ENCODE results near the gene B9D1.

B9D1 gene

GRCh38 chr17:19378416-19379360 is 16.2 kb upstream of the B9D1 start, which contains the start of gene MAPK7:
TSS of gene MAPK7 (plus strand) at chr17:19378498. CDS start at chr17:19378901, 403 bp downstream.
- DNase-seq = no peak
- in situ Hi-C loops (cut with MboI; ENCODE audit: low pct_unique_long_range_greater_than_20kb, low sequenced_read_pairs) = no loop called here

GRCh38 chr17:19377602-19378415 is 15.3 kb upstream of the B9D1 start:
- in situ Hi-C loops (cut with MboI; ENCODE audit: low pct_unique_long_range_greater_than_20kb, low sequenced_read_pairs) = no loop called here
- DNase-seq = peak; percentile 99

GRCh38 chr17:19376811-19377210 is 14.3 kb upstream of the B9D1 start:
- in situ Hi-C loops (cut with MboI; ENCODE audit: low pct_unique_long_range_greater_than_20kb, low sequenced_read_pairs) = no loop called here
- no peak for DNase-seq

- no peak for DNase-seq
- in situ Hi-C loops (cut with MboI; ENCODE audit: low pct_unique_long_range_greater_than_20kb, low sequenced_read_pairs) = no loop called here
These were observed 13.2 kb upstream of the B9D1 start for GRCh38 chr17:19375732-19376131.

GRCh38 chr17:19374136-19374535 is 11.6 kb upstream of the B9D1 start:
- in situ Hi-C loops (cut with MboI; ENCODE audit: low pct_unique_long_range_greater_than_20kb, low sequenced_read_pairs) = no loop called here
- DNase-seq = no peak

- in situ Hi-C loops (cut with MboI; ENCODE audit: low pct_unique_long_range_greater_than_20kb, low sequenced_read_pairs) = no loop called here
- DNase-seq = no peak
These were observed 10.5 kb upstream of the B9D1 start for GRCh38 chr17:19372866-19373504.

- in situ Hi-C loops (cut with MboI; ENCODE audit: low pct_unique_long_range_greater_than_20kb, low sequenced_read_pairs) = no loop called here
- no peak for DNase-seq
These were observed 9.9 kb upstream of the B9D1 start for GRCh38 chr17:19372439-19372838.

GRCh38 chr17:19372011-19372370 is 9.5 kb upstream of the B9D1 start:
- no peak for DNase-seq
- in situ Hi-C loops (cut with MboI; ENCODE audit: low pct_unique_long_range_greater_than_20kb, low sequenced_read_pairs) = no loop called here

GRCh38 chr17:19371259-19372010 is 8.9 kb upstream of the B9D1 start:
- peak; percentile 25 for DNase-seq
- in situ Hi-C loops (cut with MboI; ENCODE audit: low pct_unique_long_range_greater_than_20kb, low sequenced_read_pairs) = no loop called here

- in situ Hi-C loops (cut with MboI; ENCODE audit: low pct_unique_long_range_greater_than_20kb, low sequenced_read_pairs) = no loop called here
- no peak for DNase-seq
These were observed 8.0 kb upstream of the B9D1 start for GRCh38 chr17:19370493-19370960.

- in situ Hi-C loops (cut with MboI; ENCODE audit: low pct_unique_long_range_greater_than_20kb, low sequenced_read_pairs) = loop anchor here (10.0 kb wide), 2 partner anchors 45 to 75 kb away; partner anchors contain the start of gene RNF112
- no peak for DNase-seq
These were observed 7.4 kb upstream of the B9D1 start for GRCh38 chr17:19369846-19370492.

GRCh38 chr17:19369107-19369778 is 6.7 kb upstream of the B9D1 start:
- in situ Hi-C loops (cut with MboI; ENCODE audit: low pct_unique_long_range_greater_than_20kb, low sequenced_read_pairs) = loop anchor here (10.0 kb wide), 2 partner anchors 46 to 76 kb away; partner anchors contain the start of gene RNF112
- DNase-seq = no peak

GRCh38 chr17:19368229-19368628 is 5.7 kb upstream of the B9D1 start:
- DNase-seq = no peak
- in situ Hi-C loops (cut with MboI; ENCODE audit: low pct_unique_long_range_greater_than_20kb, low sequenced_read_pairs) = loop anchor here (10.0 kb wide), 2 partner anchors 47 to 77 kb away; partner anchors contain the start of gene RNF112

GRCh38 chr17:19366637-19366972 is 4.1 kb upstream of the B9D1 start:
- DNase-seq = no peak
- in situ Hi-C loops (cut with MboI; ENCODE audit: low pct_unique_long_range_greater_than_20kb, low sequenced_read_pairs) = loop anchor here (10.0 kb wide), 2 partner anchors 48 to 78 kb away; partner anchors contain the start of gene RNF112

GRCh38 chr17:19365833-19366636 is 3.5 kb upstream of the B9D1 start:
- DNase-seq = no peak
- in situ Hi-C loops (cut with MboI; ENCODE audit: low pct_unique_long_range_greater_than_20kb, low sequenced_read_pairs) = loop anchor here (10.0 kb wide), 2 partner anchors 49 to 79 kb away; partner anchors contain the start of gene RNF112

GRCh38 chr17:19365499-19365817 is 2.9 kb upstream of the B9D1 start:
- in situ Hi-C loops (cut with MboI; ENCODE audit: low pct_unique_long_range_greater_than_20kb, low sequenced_read_pairs) = loop anchor here (10.0 kb wide), 2 partner anchors 49 to 79 kb away; partner anchors contain the start of gene RNF112
- DNase-seq = no peak

Data from KBM-7 (cell line).